Lower lobe of right lung (tissue), 2 donors: ENCODE results near the gene ACAT2. TPM values are rescaled to one million over a fixed set of nuclear protein-coding genes. Genes with fewer than 3 reads are reported as not detected.
A peak's percentile ranks its signal among the peaks of the same experiment; 100 is the strongest.
"Not testable (repeated sequence)": the region's sequence is repeated elsewhere in the genome, so short reads cannot be mapped to it uniquely, and the experiment has no call there.

ENCODE experiments used
- ATAC-seq, 2 donors: fragments of 200-7000 bp; cut with Tn5 transposase; one replicate each; pipeline ENCODE4 v1.9.1; 2020 to 2022; ENCODE audit warnings: mild to moderate bottlenecking in 2 of 2, moderate library complexity in 2 of 2
- DNase-seq: peaks from one replicate; pipeline ENCODE4 v3.0.0-alpha.2; 2020
- H3K27ac ChIP-seq: fragments of 200-600 bp; one replicate; pipeline ENCODE4 v1.8.0; 2022
- H3K27me3 ChIP-seq: fragments of 200-600 bp; one replicate; pipeline ENCODE4 v1.8.0; 2022; ENCODE audit warnings: low read depth
- H3K36me3 ChIP-seq: fragments of 200-600 bp; one replicate; pipeline ENCODE4 v1.8.0; 2022; ENCODE audit warnings: mild to moderate bottlenecking
- H3K4me1 ChIP-seq: fragments of 200-600 bp; one replicate; pipeline ENCODE4 v1.8.0; 2022
- H3K4me3 ChIP-seq: fragments of 200-600 bp; one replicate; pipeline ENCODE4 v1.8.0; 2022; ENCODE audit warnings: mild to moderate bottlenecking
- H3K9me3 ChIP-seq: fragments of 200-600 bp; one replicate; pipeline ENCODE4 v1.8.0; 2022
- intact Hi-C: fragments of 100-400 bp; cut with DNase I; formaldehyde crosslinking; loops from one replicate; pipeline ENCODE4 v1.11.0; 2022
- total RNA-seq: library from RNA; stranded (reverse); fragmentation: NEBNext Ultra II Directional; extraction: Animal tissue kit (Norgen Biotek cat#: 25700); gene quantifications from one replicate; pipeline ENCODE4 v1.2.1, GENCODE V29; 2021
- TF ChIP-seq, protein P1 (sequence below): fragments of 200-600 bp; IDR thresholded peaks from one replicate; pipeline ENCODE4 v1.8.0; 2022; ENCODE audit warnings: antibody characterized with exemption, mild to moderate bottlenecking
- donor health status: DM: no; HTN: yes; CAD: no; lungs with severe emphysema.

The ACAT2 gene
- total RNA-seq, 1 donor from 2014 or later = 42.4 TPM

GRCh38 chr6:159813781-159814180 is 51.9 kb downstream of the ACAT2 start:
- Histone ChIP-seq H3K4me1 (no peaks in the 10 kb centered on the region), H3K27ac (no peak overlapping the region), H3K36me3 (no peaks in the 10 kb centered on the region), H3K4me3 (no peak overlapping the region), H3K9me3 (no peaks in the 10 kb centered on the region), H3K27me3 (no peaks in the 10 kb centered on the region)
- ATAC-seq (no peak), DNase-seq (no peak)
- TF ChIP-seq, protein P1, sequence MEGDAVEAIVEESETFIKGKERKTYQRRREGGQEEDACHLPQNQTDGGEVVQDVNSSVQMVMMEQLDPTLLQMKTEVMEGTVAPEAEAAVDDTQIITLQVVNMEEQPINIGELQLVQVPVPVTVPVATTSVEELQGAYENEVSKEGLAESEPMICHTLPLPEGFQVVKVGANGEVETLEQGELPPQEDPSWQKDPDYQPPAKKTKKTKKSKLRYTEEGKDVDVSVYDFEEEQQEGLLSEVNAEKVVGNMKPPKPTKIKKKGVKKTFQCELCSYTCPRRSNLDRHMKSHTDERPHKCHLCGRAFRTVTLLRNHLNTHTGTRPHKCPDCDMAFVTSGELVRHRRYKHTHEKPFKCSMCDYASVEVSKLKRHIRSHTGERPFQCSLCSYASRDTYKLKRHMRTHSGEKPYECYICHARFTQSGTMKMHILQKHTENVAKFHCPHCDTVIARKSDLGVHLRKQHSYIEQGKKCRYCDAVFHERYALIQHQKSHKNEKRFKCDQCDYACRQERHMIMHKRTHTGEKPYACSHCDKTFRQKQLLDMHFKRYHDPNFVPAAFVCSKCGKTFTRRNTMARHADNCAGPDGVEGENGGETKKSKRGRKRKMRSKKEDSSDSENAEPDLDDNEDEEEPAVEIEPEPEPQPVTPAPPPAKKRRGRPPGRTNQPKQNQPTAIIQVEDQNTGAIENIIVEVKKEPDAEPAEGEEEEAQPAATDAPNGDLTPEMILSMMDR = no peak
- intact Hi-C loops = no loop called here

DNA sequence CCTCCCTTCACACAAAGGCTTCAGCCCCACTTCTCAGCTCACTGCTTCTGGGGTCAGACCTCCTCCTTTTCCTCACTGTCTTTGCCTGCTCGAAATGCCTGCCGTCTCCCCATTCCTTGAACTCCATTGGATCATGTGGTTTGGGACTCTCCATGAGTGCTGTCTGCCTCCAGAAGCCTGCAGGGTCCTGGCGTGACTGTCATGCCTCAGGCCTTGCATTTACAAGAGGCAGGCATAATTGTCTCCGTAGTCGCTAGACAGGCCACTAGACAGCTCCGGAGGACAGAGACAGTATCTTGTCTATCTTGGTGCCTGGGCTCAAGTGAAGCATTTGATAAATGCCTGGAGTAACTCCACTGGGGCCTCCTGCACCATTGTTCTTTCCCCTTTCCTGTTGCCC is 53.6 kb downstream of the ACAT2 start:
- intact Hi-C loops = no loop called here
- H3K27me3 ChIP-seq = peaks cover 6% of the 10 kb centered on the region
- H3K36me3 ChIP-seq = no peaks in the 10 kb centered on the region
- TF ChIP-seq, protein P1 = no peak
- no peak overlapping the region for H3K4me3 ChIP-seq
- H3K27ac ChIP-seq = no peak overlapping the region
- peak; percentile 15 for DNase-seq
- no peaks in the 10 kb centered on the region for H3K4me1 ChIP-seq
- ATAC-seq = no peak
- H3K9me3 ChIP-seq = no peaks in the 10 kb centered on the region

DNA sequence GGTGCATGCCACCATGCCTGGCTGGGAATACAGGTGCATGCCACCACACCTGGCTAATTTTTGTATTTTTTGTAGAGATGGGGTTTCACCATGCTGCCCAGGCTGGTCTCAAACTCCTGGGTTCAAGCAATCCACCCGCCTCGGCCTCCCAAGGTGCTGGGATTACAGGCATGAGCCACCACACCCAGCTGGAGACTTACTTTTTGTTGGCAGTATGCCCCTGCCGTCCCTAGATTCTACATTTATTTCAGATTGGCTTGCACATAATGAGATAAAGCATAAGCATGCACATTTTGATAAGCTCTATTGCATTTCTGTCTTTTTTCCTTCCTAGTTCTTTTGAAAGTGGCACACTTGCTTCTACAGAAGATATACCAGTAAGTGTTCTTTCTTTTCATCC is 54.9 kb downstream of the ACAT2 start:
- H3K27me3 ChIP-seq, H3K27ac ChIP-seq, H3K36me3 ChIP-seq, H3K9me3 ChIP-seq, intact Hi-C loops, ATAC-seq, H3K4me1 ChIP-seq, H3K4me3 ChIP-seq: not testable (repeated sequence)
- DNase-seq = peak; percentile 8

DNA sequence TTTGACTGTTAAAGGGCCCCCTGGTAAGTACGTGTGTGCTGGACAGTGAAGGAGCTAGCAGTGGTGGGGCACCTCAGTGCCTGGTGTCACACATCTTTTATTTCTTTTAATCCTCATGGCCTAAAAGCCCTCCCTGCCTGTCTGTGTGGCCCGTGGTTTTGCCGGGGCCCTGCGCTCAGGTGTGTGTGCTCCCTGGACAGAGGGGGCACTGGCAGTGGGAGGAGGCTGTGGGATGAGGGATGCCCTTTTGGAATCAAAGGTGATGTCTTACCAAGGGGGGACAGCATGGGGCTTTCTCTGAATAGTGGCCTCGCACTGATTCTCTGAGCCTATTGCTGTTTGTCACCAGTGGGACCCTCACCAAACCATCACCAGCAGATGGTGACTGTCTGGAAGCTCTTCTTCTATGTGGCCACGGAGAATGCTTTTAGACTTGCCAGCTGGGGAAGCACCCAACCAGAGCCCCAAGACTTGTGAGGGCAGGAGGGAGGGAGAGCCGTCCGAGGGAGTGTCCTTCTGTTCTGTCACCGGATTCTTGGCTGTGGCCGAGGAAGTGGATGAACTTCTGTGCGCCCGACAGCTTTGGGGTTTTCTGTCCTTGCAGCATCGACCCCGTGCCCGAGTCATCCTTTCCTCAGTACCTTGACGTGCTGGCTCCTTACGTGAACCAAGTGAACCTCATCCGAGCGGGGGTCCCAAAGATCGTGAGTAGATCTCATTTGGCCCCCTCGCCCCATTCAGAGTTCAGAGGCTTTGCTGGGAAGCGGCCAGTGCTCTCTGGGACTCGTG is 56.3 kb downstream of the ACAT2 start:
- H3K27me3 ChIP-seq = peaks cover 6% of the 10 kb centered on the region
- no peak for ATAC-seq
- H3K27ac ChIP-seq = no peak overlapping the region
- DNase-seq = peak; percentile 35
- no peak overlapping the region for H3K4me3 ChIP-seq
- TF ChIP-seq, protein P1 = no peak
- intact Hi-C loops = no loop called here
- no peaks in the 10 kb centered on the region for H3K4me1 ChIP-seq
- H3K9me3 ChIP-seq = no peaks in the 10 kb centered on the region
- H3K36me3 ChIP-seq = no peaks in the 10 kb centered on the region

DNA sequence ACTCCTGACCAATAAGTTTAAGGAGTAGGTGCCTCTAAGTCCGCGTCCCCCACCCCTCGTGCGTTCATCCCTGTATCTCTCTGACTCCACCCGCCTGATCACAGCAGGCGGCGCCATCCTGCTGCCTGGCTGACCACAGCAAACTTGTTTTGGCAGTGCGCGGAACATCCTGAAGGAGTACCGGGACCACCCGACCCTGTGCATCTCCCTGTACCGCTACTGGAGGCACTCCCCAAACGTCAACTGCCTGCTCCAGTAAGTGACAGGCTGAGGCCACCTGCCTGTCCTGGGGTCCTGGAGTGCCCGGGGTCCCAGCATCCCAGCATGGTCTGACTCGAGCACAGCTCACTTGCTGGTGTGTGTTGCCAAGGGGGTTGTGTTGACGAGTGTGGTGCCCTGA is 57.3 kb downstream of the ACAT2 start:
- TF ChIP-seq, protein P1 = no peak
- intact Hi-C loops = no loop called here
- peak; percentile 28 for DNase-seq
- Histone ChIP-seq H3K4me1 (no peaks in the 10 kb centered on the region), H3K27ac (no peak overlapping the region), H3K9me3 (no peaks in the 10 kb centered on the region), H3K27me3 (peaks cover 6% of the 10 kb centered on the region), H3K4me3 (no peak overlapping the region), H3K36me3 (no peaks in the 10 kb centered on the region)
- ATAC-seq = no peak

DNA sequence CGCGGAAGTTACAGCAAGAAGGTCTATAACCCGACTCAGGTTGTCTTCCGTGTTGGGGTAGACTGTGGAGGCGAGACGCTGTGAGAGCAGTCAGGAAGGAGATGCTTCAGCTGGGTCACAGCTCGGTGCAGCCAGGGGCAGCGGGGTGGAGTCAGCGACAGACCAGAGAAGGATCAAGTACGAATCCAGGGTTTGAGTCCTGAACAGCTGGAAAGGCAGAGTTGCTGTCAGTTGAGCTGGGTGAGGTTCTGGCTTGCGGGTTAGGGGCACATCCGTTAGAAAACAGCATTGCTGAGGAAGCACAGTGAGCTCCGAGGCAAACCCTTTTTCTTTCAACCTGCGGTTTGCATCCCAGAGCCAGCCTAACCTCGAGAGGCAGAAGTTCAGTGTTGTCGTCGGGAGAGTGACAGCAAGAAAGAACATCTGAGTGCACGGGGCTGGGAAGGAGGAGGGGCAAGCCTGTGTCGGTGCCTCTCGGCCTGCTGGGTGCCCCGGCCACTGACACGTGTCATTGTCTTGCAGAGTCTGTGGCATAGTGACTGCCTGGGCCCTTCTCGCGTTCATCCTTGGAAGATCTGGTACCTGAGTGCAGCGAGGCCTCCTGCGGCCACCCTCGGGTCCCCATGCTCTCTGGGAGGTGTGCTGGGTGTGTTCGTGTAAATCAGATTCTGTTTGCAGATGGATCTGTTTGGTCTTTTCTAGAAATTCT is 58.2 kb downstream of the ACAT2 start:
- ATAC-seq (peak; percentile 35 to 40), DNase-seq (peak; percentile 45)
- Histone ChIP-seq H3K9me3 (no peaks in the 10 kb centered on the region), H3K4me1 (no peaks in the 10 kb centered on the region), H3K4me3 (no peak overlapping the region), H3K36me3 (no peaks in the 10 kb centered on the region), H3K27ac (no peak overlapping the region), H3K27me3 (peaks cover 6% of the 10 kb centered on the region)
- TF ChIP-seq, protein P1 = no peak
- intact Hi-C loops = no loop called here
